GM12892 (cell line): ENCODE results near the gene CPB2.

Source experiments
- POLR2A ChIP-seq: IDR thresholded peaks from 2 replicates; pipeline ENCODE4 v1.6.1; 2011; ENCODE audit warnings: low read depth, low read length, control low read depth
- POLR2AphosphoS5 ChIP-seq: IDR thresholded peaks from 2 replicates; pipeline ENCODE4 v1.6.1; 2011; ENCODE audit warnings: low read depth, low read length, control low read depth

DNA sequence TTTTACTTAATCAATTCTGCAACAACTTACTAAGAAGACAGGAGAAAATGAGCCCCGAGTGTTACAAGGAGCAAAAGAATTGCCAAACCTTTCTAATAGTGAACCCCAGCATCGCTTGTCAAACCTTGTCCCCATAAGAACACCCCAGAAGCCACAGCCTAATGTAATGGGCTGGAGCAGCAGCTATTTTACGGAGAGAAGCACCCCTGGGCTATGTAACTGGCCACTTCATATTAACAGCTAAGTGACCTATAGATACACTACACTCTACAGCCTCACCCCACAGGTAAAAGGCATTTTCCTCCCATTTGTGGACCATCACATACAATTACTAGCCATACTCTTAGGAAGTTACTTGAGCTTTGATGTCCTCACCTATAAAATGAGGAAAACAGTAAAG, 27.3 kb upstream of the CPB2 start:
- TF ChIP-seq POLR2A (peak; percentile 52; the same call in 1 of the 2 replicates), POLR2AphosphoS5 (peak; percentile 67)
